PC-3 (cell line): ENCODE data around the gene FOXO6. TPM values are rescaled to one million over a fixed set of nuclear protein-coding genes. Genes with fewer than 3 reads are reported as not detected.

Experiments
- ATAC-seq: fragments of 200-7000 bp; cut with Tn5 transposase; 2 replicates; pipeline ENCODE4 v1.9.1; 2020; ENCODE audit warnings: mild to moderate bottlenecking, moderate library complexity
- BruUV-seq: library from RNA; stranded (reverse); fragments of 400-500 nt; replicated peaks from 2 replicates; lab custom pipeline; 2021; lab: Mats Ljungman, UMichigan
- CTCF ChIA-PET: fragments of 300-600 bp; sonication (Branson Sonifier 250); formaldehyde crosslinking; loops from one replicate; lab custom pipeline; 2022; ENCODE audit warnings: antibody characterized with exemption; lab: Charles Lee
- POLR2A ChIA-PET: fragments of 300-600 bp; sonication (Branson Sonifier 250); formaldehyde crosslinking; loops from one replicate; lab custom pipeline; 2022; ENCODE audit warnings: antibody characterized with exemption; ENCODE audit not compliant: unreplicated experiment; lab: Charles Lee
- DNase-seq: peaks from one replicate; pipeline ENCODE4 v3.0.0-alpha.2; 2015
- H2AFZ ChIP-seq: fragments of 300-600 bp; sonication (generic); 2 replicates; pipeline ENCODE4 v1.6.0; 2016; ENCODE audit warnings: antibody characterized with exemption, low read length
- H3F3A ChIP-seq: fragments of 300-600 bp; sonication (generic); one replicate; pipeline ENCODE4 v1.6.0; 2017; ENCODE audit warnings: antibody characterized with exemption, low read length, control low read depth, mild to moderate bottlenecking; ENCODE audit not compliant: unreplicated experiment
- H3K27ac ChIP-seq: fragments of 300-600 bp; sonication (generic); 2 replicates; pipeline ENCODE4 v1.5.1; 2016; ENCODE audit warnings: mild to moderate bottlenecking, low read length
- H3K27me3 ChIP-seq: fragments of 300-600 bp; sonication (generic); 2 replicates; pipeline ENCODE4 v1.6.1; 2016; ENCODE audit warnings: low read length, mixed read lengths
- H3K36me3 ChIP-seq: fragments of 300-600 bp; sonication (generic); 2 replicates; pipeline ENCODE4 v1.6.1; 2016; ENCODE audit warnings: low read depth, mixed run types, low read length, mixed read lengths
- H3K4me1 ChIP-seq: fragments of 300-600 bp; sonication (generic); 2 replicates; pipeline ENCODE4 v1.5.1; 2016; ENCODE audit warnings: low read length; ENCODE audit not compliant: insufficient read depth
- H3K4me2 ChIP-seq: fragments of 300-600 bp; sonication (generic); 2 replicates; pipeline ENCODE4 v1.6.0; 2016; ENCODE audit warnings: low read length
- H3K4me3 ChIP-seq: fragments of 300-600 bp; sonication (generic); 2 replicates; pipeline ENCODE4 v1.5.1; 2016; ENCODE audit warnings: mild to moderate bottlenecking, low read length, mixed read lengths
- H3K79me2 ChIP-seq: fragments of 300-600 bp; sonication (generic); 2 replicates; pipeline ENCODE4 v1.6.1; 2017; ENCODE audit warnings: low read length, mixed read lengths
- H3K9ac ChIP-seq: fragments of 300-600 bp; sonication (generic); 2 replicates; pipeline ENCODE4 v1.6.0; 2016; ENCODE audit warnings: mild to moderate bottlenecking, low read length
- H3K9me2 ChIP-seq: fragments of 300-600 bp; sonication (generic); replicated peaks from 2 replicates; pipeline ENCODE4 v1.6.1; 2016; ENCODE audit warnings: mixed run types, low read length, mixed read lengths
- H3K9me3 ChIP-seq: fragments of 300-600 bp; sonication (generic); 2 replicates; pipeline ENCODE4 v1.6.1; 2016; ENCODE audit warnings: low read length, mixed read lengths
- H4K20me1 ChIP-seq: fragments of 300-600 bp; sonication (generic); 2 replicates; pipeline ENCODE4 v1.6.1; 2016; ENCODE audit warnings: low read length, mixed read lengths
- EZH2 ChIP-seq: fragments of 300-600 bp; sonication (generic); IDR thresholded peaks from one replicate; pipeline ENCODE4 v1.6.1; 2017; ENCODE audit warnings: antibody characterized with exemption, mild to moderate bottlenecking, low read length; ENCODE audit not compliant: unreplicated experiment
- EZH2phosphoT487 ChIP-seq: fragments of 300-600 bp; sonication (generic); IDR thresholded peaks from 2 replicates; pipeline ENCODE4 v1.6.1; 2018; ENCODE audit warnings: mild to moderate bottlenecking, antibody characterized with exemption, low read length, borderline replicate concordance
- intact Hi-C: fragments of 100-400 bp; cut with micrococcal nuclease; formaldehyde crosslinking; loops from 2 replicates; pipeline ENCODE4 v1.9.0; 2023
- total RNA-seq: library from RNA; depleted of rRNA; stranded (reverse); fragments of >200 nt; gene quantifications from 2 replicates; pipeline ENCODE4 v1.2.3, GENCODE V29; 2014
- TF ChIP-seq, protein P1 (sequence below): fragments of 300-600 bp; sonication (generic); conservative IDR thresholded peaks from 2 replicates; pipeline ENCODE4 v1.5.1; 2017; ENCODE audit warnings: antibody characterized with exemption, low read depth, mild to moderate bottlenecking, low read length

The FOXO6 gene
- total RNA-seq, 1 experiment from 2014 or later = 1.2 TPM

DNA sequence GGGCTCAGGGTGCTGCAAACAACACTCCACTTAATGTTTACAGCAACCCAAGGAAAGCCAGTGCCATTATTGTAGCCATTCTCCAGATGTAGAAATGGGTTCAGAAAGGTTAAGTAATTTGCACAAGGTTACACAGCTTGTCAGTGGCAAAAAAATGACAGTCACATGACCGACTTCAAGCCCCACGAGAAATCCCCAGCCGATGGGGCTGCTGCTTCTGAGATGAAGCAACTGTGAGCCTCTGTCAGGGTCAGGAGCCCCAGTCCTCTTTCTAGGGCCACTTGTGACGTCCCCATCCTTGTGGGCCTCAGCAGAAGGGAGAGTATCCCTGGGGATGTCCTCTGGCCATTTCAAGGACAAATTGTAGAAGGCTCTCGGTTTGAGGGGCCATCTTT is 68.4 kb downstream of the FOXO6 start:
- TF ChIP-seq EZH2 = no peak
- TF ChIP-seq EZH2phosphoT487 = no peak
- TF ChIP-seq, protein P1, sequence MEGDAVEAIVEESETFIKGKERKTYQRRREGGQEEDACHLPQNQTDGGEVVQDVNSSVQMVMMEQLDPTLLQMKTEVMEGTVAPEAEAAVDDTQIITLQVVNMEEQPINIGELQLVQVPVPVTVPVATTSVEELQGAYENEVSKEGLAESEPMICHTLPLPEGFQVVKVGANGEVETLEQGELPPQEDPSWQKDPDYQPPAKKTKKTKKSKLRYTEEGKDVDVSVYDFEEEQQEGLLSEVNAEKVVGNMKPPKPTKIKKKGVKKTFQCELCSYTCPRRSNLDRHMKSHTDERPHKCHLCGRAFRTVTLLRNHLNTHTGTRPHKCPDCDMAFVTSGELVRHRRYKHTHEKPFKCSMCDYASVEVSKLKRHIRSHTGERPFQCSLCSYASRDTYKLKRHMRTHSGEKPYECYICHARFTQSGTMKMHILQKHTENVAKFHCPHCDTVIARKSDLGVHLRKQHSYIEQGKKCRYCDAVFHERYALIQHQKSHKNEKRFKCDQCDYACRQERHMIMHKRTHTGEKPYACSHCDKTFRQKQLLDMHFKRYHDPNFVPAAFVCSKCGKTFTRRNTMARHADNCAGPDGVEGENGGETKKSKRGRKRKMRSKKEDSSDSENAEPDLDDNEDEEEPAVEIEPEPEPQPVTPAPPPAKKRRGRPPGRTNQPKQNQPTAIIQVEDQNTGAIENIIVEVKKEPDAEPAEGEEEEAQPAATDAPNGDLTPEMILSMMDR = no peak
- BruUV-seq = no TSS peak
- CTCF ChIA-PET = no interaction called here

DNA sequence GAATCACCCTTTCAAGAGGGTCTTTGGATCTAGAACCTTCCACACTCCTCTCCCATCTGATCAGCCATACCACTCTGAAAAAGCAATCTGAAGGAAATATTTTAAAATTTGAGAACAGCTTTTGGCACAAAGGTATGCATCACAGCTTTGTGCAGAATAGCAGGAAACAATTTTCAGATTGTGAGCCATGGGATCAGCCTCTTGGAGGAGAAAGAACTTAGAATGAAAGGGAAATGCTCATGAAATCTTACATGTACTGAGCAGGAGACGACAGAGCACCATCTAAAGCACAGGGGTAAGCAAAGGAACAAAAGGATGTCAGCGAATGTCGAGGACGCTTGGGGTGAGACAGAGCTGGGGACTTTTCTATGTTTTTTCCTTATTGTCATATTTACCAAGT is 68.8 kb downstream of the FOXO6 start:
- no peak overlapping the region for H3K9ac ChIP-seq
- intact Hi-C loops = loop anchor here (5.0 to 10.0 kb wide), 2 partner anchors 55 to 68 kb away; partner anchors contain the start of genes EDN2 and FOXO6
- H3K4me3 ChIP-seq = no peak overlapping the region
- TF ChIP-seq EZH2phosphoT487 = no peak
- TF ChIP-seq, protein P1 = no peak
- no peak for TF ChIP-seq EZH2
- no peak overlapping the region for H3K27ac ChIP-seq
- peaks cover 20% of the 10 kb centered on the region for H3K4me1 ChIP-seq
- DNase-seq (no peak), ATAC-seq (no peak)
- H3K27me3 ChIP-seq = no peaks in the 10 kb centered on the region
- H3K4me2 ChIP-seq = no peak overlapping the region
- H3K9me2 ChIP-seq = no peaks in the 10 kb centered on the region
- no peaks in the 10 kb centered on the region for H3K79me2 ChIP-seq
- H2AFZ ChIP-seq = no peak overlapping the region
- CTCF ChIA-PET = no interaction called here
- H4K20me1 ChIP-seq = no peaks in the 10 kb centered on the region
- no peaks in the 10 kb centered on the region for H3K36me3 ChIP-seq
- no TSS peak for BruUV-seq
- H3F3A ChIP-seq = no peaks in the 10 kb centered on the region
- POLR2A ChIA-PET = no interaction called here
- no peaks in the 10 kb centered on the region for H3K9me3 ChIP-seq

More for the DNA sequence above, 68.4 kb downstream of the FOXO6 start:
- Histone ChIP-seq H4K20me1 (no peaks in the 10 kb centered on the region), H3K4me1 (peaks cover 20% of the 10 kb centered on the region), H2AFZ (no peak overlapping the region), H3K4me3 (no peak overlapping the region), H3K9ac (no peak overlapping the region), H3K9me2 (no peaks in the 10 kb centered on the region), H3K4me2 (no peak overlapping the region), H3K79me2 (no peaks in the 10 kb centered on the region), H3K27me3 (no peaks in the 10 kb centered on the region), H3K36me3 (no peaks in the 10 kb centered on the region), H3K9me3 (no peaks in the 10 kb centered on the region), H3K27ac (no peak overlapping the region), H3F3A (no peaks in the 10 kb centered on the region)
- DNase-seq (no peak), ATAC-seq (no peak)
- POLR2A ChIA-PET = no interaction called here
- intact Hi-C loops = loop anchor here (5.0 to 10.0 kb wide), 2 partner anchors 55 to 67 kb away; partner anchors contain the start of genes EDN2 and FOXO6

DNA sequence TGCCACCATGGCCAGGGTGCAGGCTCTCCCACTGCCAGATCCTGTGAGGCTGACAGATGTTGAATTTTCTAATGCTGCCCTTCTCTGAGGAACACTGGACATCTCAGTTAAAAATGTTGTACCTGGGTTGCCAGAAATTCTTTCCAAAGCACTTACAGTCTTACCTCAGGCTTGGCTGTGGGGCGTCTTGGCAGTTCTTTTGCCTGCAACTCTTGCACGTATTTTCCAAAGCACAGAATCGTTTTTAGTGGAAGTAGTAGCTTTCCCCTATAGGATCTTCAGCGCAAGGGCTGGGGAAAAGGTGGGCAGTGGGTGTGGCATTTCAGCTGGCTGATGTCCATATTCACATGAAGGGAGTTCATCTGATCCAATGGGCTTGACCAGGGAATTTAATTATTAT is 69.3 kb downstream of the FOXO6 start:
- POLR2A ChIA-PET = no interaction called here
- intact Hi-C loops = loop anchor here (5.0 to 10.0 kb wide), 2 partner anchors 54 to 68 kb away; partner anchors contain the start of genes EDN2 and FOXO6
- Histone ChIP-seq H3K4me3 (no peak overlapping the region), H2AFZ (no peak overlapping the region), H3K9me2 (no peaks in the 10 kb centered on the region), H3K4me1 (peaks cover 20% of the 10 kb centered on the region), H4K20me1 (no peaks in the 10 kb centered on the region), H3K9me3 (no peaks in the 10 kb centered on the region), H3K27me3 (no peaks in the 10 kb centered on the region), H3K36me3 (no peaks in the 10 kb centered on the region), H3K9ac (no peak overlapping the region), H3K27ac (no peak overlapping the region), H3K79me2 (no peaks in the 10 kb centered on the region), H3F3A (no peaks in the 10 kb centered on the region), H3K4me2 (no peak overlapping the region)
- CTCF ChIA-PET = no interaction called here
- BruUV-seq = no TSS peak
- DNase-seq (no peak), ATAC-seq (no peak)
- TF ChIP-seq EZH2phosphoT487 (no peak), EZH2 (no peak)
- TF ChIP-seq, protein P1 = no peak
